Kidney (tissue), 14 donors: ENCODE measurements around the gene RAP1GDS1. TPM values are rescaled to one million over a fixed set of nuclear protein-coding genes. Genes with fewer than 3 reads are reported as not detected.

Experiments used
- DNase-seq, 5 donors: peaks; one replicate each; pipeline ENCODE4 v3.0.0-alpha.2; 2013 to 2020
- FAIRE-seq: peaks from 2 replicates; lab custom pipeline; 2012; peaks lifted over from hg19 to GRCh38; lab: Jason Lieb, UNC
- H3K27ac ChIP-seq, 2 donors: one replicate each; pipeline ENCODE4 v1.7.0; 2013; ENCODE audit warnings: low read depth in 2 of 2, low read length in 2 of 2, inconsistent platforms in 1 of 2
- H3K27me3 ChIP-seq: one replicate; pipeline ENCODE4 v1.7.1; 2013; ENCODE audit warnings: low read length, inconsistent platforms; ENCODE audit not compliant: control insufficient read depth, insufficient read depth
- H3K36me3 ChIP-seq, 3 donors: one replicate each; pipeline versions ENCODE4 v1.7.0 to v1.7.1; 2013; ENCODE audit warnings: low read length in 3 of 3, control low read depth in 1 of 3, inconsistent platforms in 1 of 3; ENCODE audit not compliant: insufficient read depth in 3 of 3, control insufficient read depth in 2 of 3
- H3K4me1 ChIP-seq, 3 donors: one replicate each; pipeline versions ENCODE4 v1.7.0 to v1.7.1; 2013; ENCODE audit warnings: low read length in 3 of 3, inconsistent platforms in 1 of 3, low read depth in 1 of 3; ENCODE audit not compliant: control insufficient read depth in 2 of 3, insufficient read depth in 2 of 3
- H3K4me3 ChIP-seq, 3 donors: one replicate each; pipeline versions ENCODE4 v1.7.0 to v1.8.1; 2013; ENCODE audit warnings: low read length in 3 of 3, control low read depth in 1 of 3, inconsistent platforms in 1 of 3
- H3K9ac ChIP-seq, 3 donors: one replicate each; pipeline versions ENCODE4 v1.7.0 to v1.7.1; 2013; ENCODE audit warnings: low read length in 3 of 3, control low read depth in 1 of 3, inconsistent platforms in 1 of 3
- H3K9me3 ChIP-seq, 3 donors: one replicate each; pipeline versions ENCODE4 v1.7.0 to v1.7.1; 2013; ENCODE audit warnings: low read length in 3 of 3, control low read depth in 1 of 3, inconsistent platforms in 1 of 3; ENCODE audit not compliant: control insufficient read depth in 2 of 3, insufficient read depth in 1 of 3
- intact Hi-C: fragments of 100-400 bp; cut with DNase I; formaldehyde crosslinking; loops from one replicate; pipeline ENCODE4 v1.11.1; 2022
- polyA plus RNA-seq: library from polyadenylated mRNA; stranded (reverse); fragments of 350-450 nt; fragmentation: Illumina TruSeq; extraction: RNeasy Lipid Tissue Mini Kit (QIAGEN cat#74804); gene quantifications from one replicate; pipeline ENCODE4 v1.2.3, GENCODE V29; 2014; ENCODE audit warnings: low read depth, low replicate concordance; ENCODE audit not compliant: insufficient read depth
- total RNA-seq: library from RNA; stranded (reverse); fragmentation: NEBNext Ultra II Directional; extraction: Animal tissue kit (Norgen Biotek cat#: 25700); gene quantifications from one replicate; pipeline ENCODE4 v1.2.1, GENCODE V29; 2021
- TF ChIP-seq, protein P1 (sequence below): IDR thresholded peaks from 3 replicates; pipeline ENCODE4 v1.5.1; 2012; ENCODE audit warnings: mild to moderate bottlenecking, moderate library complexity, borderline replicate concordance; ENCODE audit not compliant: insufficient read depth; ENCODE audit errors: extremely low read depth
- donor health status: control.
- donor health status: control.
- donor health status: control.
- donor health status: control.
- donor health status: control.
- donor health status: DM: yes; HTN: yes; CAD: no.
- donor health status: Normal renal cell carcinoma (clear cell type).

RAP1GDS1 gene
- total and polyA plus RNA-seq, 2 donors from 2014 or later: 23.0 to 42.2 TPM

DNA sequence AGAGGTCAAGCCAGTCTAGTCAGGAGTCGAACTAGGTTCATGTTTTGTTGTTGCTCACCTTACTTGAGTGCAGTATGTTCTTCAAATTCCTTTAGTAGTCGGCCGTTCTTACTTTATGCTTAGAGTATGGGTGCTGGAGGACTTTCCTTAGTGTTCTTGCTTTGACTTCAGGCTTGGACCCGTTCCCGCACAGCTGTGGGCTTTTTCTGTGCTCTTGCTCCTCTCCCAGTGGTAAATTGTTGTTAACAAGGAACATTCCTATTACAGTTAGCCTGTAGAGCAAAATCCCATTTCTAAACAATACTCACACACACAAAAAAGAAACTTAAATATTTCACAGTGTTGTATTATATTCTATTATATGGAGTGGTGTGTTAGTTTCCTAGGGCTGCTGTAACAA, 113.5 kb downstream of the RAP1GDS1 start:
- no peak overlapping the region for H3K27ac ChIP-seq
- H3K9ac ChIP-seq: no peak overlapping the region
- no peaks in the 10 kb centered on the region for H3K36me3 ChIP-seq
- H3K4me1 ChIP-seq: no peaks in the 10 kb centered on the region
- no peaks in the 10 kb centered on the region for H3K9me3 ChIP-seq
- DNase-seq: no peak
- TF ChIP-seq, protein P1, sequence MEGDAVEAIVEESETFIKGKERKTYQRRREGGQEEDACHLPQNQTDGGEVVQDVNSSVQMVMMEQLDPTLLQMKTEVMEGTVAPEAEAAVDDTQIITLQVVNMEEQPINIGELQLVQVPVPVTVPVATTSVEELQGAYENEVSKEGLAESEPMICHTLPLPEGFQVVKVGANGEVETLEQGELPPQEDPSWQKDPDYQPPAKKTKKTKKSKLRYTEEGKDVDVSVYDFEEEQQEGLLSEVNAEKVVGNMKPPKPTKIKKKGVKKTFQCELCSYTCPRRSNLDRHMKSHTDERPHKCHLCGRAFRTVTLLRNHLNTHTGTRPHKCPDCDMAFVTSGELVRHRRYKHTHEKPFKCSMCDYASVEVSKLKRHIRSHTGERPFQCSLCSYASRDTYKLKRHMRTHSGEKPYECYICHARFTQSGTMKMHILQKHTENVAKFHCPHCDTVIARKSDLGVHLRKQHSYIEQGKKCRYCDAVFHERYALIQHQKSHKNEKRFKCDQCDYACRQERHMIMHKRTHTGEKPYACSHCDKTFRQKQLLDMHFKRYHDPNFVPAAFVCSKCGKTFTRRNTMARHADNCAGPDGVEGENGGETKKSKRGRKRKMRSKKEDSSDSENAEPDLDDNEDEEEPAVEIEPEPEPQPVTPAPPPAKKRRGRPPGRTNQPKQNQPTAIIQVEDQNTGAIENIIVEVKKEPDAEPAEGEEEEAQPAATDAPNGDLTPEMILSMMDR: no peak
- H3K4me3 ChIP-seq: no peak overlapping the region
- no peaks in the 10 kb centered on the region for H3K27me3 ChIP-seq
- no peak for FAIRE-seq
- intact Hi-C loops: no loop called here

DNA sequence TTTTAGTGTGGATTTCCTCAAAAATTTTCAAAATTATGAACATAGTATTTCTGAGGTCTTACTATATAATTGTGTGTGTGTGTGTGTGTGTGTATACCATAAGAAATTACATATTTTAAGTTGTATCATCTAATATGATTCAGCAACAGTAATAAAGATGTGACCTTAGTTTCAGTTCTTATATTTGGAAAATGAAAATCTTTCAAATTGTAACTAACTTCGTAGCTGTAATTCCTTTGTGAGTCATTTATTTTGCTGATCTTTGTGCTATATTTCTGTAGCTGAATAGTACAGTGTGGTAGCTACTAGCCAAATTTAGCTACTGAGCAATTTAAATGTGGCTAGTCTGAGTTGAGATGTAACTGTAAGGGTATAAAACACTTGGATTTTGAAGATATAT, 116.4 kb downstream of the RAP1GDS1 start:
- H3K9me3 ChIP-seq: no peaks in the 10 kb centered on the region
- H3K4me1 ChIP-seq: no peaks in the 10 kb centered on the region
- no peaks in the 10 kb centered on the region for H3K36me3 ChIP-seq
- H3K9ac ChIP-seq: no peak overlapping the region
- no peak overlapping the region for H3K27ac ChIP-seq
- H3K27me3 ChIP-seq: no peaks in the 10 kb centered on the region
- FAIRE-seq (no peak), DNase-seq (no peak)
- intact Hi-C loops: no loop called here
- H3K4me3 ChIP-seq: no peak overlapping the region
- TF ChIP-seq, protein P1: no peak

DNA sequence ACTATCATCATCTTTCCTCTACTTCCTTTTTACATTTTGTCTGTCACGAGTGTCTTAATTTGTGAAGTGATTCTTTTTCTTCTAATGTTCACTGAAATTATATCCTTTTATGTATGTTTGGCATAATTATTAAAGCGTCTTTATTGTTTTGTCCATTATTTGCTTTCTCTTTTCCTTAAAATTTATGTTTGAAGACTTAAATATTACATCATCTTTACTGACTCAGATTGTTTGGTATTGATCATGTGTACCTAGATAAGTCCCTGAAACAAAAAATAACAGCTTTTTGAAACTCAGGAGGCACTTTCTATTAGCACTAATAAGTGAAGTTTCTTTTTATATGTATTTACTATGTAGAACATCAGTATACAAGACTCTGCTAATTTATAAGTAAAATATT, 120.1 kb downstream of the RAP1GDS1 start:
- intact Hi-C loops: no loop called here
- DNase-seq (no peak), FAIRE-seq (no peak)
- Histone ChIP-seq H3K27me3 (no peaks in the 10 kb centered on the region), H3K9ac (no peak overlapping the region), H3K36me3 (no peaks in the 10 kb centered on the region), H3K4me1 (no peaks in the 10 kb centered on the region), H3K4me3 (no peak overlapping the region), H3K9me3 (no peaks in the 10 kb centered on the region), H3K27ac (no peak overlapping the region)
- TF ChIP-seq, protein P1: no peak
